GM12865 (cell line): Measurements from ENCODE around the gene PCDH9.

Source experiments
- DNase-seq: peaks from one replicate; pipeline ENCODE4 v3.0.0; 2010; ENCODE audit warnings: low read depth
- H3K4me3 ChIP-seq: 2 replicates; pipeline ENCODE4 v1.5.1; 2011; ENCODE audit warnings: mild to moderate bottlenecking, low read depth, low read length, control low read depth
- TF ChIP-seq, protein P1 (sequence below): IDR thresholded peaks from 2 replicates; pipeline ENCODE4 v1.5.1; 2011; ENCODE audit warnings: low read length, control low read depth, low read depth, inconsistent platforms; ENCODE audit not compliant: insufficient read depth; ENCODE audit errors: missing control alignments

Gene PCDH9

DNA sequence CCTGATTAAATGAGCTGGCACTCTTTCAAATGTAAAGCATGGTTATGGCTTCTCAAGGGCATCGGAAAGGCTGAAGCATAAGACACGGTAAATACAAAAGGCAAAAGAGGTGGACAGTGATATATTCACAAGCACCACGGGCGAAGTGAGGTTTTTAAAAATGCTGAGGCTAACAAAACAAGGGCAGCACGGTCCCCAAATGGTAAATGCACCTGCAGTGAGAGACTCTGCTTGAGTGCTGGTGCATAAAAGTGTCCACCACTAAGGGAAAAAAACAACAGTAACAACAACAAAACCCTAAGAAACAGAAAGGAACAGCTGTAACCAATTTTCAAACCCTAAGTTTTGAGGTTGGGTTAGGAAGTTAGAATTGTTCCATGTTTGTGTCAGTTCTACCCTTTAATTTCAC, 234.9 kb downstream of the PCDH9 start:
- no peak overlapping the region for H3K4me3 ChIP-seq
- peak; percentile 42 for DNase-seq

DNA sequence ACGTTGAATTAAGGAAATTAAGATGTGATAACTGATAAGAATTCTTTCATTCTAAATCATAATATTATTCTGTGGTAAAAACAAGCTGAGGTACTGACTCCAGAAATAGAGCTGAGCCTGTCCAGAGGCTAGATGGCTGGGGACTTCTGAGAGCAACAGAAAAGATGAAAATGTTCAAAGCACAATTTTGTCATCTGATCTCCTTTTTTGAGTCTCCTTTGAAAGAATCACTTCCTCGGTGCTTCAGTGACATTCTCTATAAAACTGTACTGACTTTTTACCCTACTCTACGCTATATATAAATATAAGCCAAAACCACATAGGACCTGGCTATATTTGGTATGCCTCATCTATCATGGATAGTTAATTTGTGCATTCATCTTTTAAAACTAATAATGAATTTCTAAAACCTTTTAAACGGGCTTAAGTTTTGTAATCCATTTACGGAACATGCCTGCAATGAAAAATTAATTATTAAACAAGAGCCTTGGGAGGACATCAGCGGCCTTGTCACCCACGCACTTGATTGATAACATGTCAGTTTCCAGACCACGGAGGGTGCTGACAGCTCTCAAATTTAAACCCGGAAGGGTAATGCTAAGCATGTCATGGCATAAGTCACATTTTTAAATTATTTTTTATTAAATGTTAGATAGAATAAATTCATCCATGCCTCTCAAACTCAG, 235.5 kb downstream of the PCDH9 start:
- H3K4me3 ChIP-seq, result no peak overlapping the region
- peak; percentile 1 for DNase-seq
- TF ChIP-seq, protein P1, sequence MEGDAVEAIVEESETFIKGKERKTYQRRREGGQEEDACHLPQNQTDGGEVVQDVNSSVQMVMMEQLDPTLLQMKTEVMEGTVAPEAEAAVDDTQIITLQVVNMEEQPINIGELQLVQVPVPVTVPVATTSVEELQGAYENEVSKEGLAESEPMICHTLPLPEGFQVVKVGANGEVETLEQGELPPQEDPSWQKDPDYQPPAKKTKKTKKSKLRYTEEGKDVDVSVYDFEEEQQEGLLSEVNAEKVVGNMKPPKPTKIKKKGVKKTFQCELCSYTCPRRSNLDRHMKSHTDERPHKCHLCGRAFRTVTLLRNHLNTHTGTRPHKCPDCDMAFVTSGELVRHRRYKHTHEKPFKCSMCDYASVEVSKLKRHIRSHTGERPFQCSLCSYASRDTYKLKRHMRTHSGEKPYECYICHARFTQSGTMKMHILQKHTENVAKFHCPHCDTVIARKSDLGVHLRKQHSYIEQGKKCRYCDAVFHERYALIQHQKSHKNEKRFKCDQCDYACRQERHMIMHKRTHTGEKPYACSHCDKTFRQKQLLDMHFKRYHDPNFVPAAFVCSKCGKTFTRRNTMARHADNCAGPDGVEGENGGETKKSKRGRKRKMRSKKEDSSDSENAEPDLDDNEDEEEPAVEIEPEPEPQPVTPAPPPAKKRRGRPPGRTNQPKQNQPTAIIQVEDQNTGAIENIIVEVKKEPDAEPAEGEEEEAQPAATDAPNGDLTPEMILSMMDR, result no peak

More for the DNA sequence above, 234.9 kb downstream of the PCDH9 start:
- TF ChIP-seq, protein P1, result no peak

DNA sequence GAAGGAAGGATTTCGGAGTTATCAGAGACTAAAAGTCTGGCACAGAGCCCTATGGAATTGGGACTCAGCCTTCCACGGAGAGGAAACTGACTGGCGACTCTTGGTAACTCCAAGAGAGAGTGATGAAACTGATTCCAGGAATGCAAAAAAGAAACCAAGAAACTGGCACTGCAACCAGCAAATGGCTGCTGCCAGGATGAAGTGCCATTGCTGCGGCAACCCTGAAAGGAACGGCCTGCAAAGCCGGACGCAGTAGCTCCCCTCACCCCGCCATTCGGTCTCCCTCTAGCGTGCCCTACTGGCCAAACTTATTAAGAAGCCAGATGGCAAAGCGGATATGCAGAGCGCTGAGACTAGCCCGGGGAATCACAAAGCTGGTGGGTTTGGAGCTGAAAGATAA, 236.0 kb downstream of the PCDH9 start:
- peak; percentile 52 for DNase-seq
- TF ChIP-seq, protein P1, result peak; percentile 36
- no peak overlapping the region; the same call in 1 of the 2 replicates for H3K4me3 ChIP-seq

DNA sequence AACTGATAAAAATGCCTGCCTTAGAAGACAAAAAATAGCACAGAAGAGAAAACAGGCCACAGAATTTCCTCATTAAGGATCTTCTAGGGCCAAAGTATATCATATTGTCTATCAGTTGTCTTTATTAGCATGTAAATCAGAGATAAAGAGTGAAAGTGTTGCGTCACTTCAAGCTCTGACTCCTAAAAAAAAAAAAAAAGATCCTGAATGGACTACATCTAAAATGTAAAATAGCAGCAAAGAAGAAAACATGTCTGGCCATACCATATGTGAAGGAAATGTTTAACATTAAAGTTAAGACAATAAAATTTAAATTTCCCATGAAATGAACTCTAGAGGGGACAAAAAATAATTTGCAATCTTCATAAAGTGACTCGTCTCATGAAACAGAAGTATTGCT, 237.4 kb downstream of the PCDH9 start:
- no peak overlapping the region for H3K4me3 ChIP-seq
- no peak for DNase-seq
- TF ChIP-seq, protein P1, result no peak

DNA sequence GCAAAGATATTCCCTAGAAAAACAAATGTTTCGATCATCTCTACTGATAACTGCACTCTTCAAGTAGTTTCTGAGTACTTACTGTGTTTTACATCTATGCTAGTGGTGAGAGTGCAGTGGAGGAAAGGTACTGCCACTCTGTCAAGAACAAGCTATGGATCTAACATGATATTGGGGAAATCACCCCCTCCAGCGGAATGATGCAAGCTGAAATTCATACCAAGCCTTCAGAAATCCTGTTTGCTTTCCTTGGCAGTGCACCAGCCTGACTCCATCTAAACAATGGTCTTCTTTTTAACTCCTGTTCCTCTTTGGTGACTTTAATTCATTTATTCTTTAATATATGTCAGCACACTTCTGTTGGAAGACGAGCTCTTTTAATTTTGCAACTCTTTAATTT, 238.0 kb downstream of the PCDH9 start:
- TF ChIP-seq, protein P1, result no peak
- no peak overlapping the region for H3K4me3 ChIP-seq
- DNase-seq, result no peak

DNA sequence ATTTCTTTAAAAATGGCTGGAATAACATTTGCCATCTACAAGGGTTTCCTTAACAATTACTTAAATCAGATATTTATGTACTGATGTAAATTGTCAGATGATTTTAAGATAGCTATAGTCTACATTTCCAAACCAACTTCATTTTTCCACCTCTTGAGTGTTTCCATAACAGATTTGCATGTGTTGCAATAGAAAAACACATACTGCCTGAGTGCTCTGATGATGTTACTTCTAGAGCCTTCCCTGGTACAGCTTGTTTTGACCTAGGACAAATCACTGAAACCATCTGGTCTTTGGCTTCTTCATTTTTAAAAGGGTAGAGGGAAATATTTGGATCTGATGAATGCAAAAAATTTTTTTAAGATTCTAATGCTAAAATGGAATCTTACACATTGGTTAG, 245.9 kb downstream of the PCDH9 start:
- TF ChIP-seq, protein P1, result no peak
- no peak overlapping the region for H3K4me3 ChIP-seq
- DNase-seq, result no peak

DNA sequence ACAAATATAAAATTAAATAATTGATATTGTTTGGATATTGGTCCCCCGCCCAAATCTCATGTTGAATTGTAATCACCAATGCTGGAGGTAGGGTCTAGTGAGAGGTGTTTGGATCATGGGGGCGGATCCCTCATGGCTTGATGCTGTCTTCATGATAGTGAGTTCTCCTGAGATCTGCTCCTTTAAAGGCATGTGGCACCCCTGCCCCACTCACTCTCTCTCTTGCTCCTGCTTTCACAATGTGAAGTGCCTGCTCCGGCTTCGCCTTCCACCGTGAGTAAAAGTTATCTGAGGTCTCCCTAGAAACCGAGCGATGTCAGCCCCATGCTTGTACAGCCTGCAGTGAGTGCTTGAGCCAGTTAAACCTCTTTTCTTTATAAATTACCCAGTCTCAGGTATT, 248.2 kb downstream of the PCDH9 start:
- no peak overlapping the region for H3K4me3 ChIP-seq
- no peak for DNase-seq
- TF ChIP-seq, protein P1, result no peak
